Stimulated activated CD4-positive, alpha-beta T cell treated with anti-CD3 and anti-CD28 coated beads, Interleukin-4, amount 100 ng/mL, for 24 hours (primary cell): ENCODE measurements around the gene ZFP62.

Experiments used
- DNase-seq: peaks from one replicate; pipeline ENCODE4 v3.0.0-alpha.2; 2020

Gene ZFP62

GRCh38 chr5:180866985-180867384 is 5.9 kb upstream of the ZFP62 start:
- no peak for DNase-seq

DNA sequence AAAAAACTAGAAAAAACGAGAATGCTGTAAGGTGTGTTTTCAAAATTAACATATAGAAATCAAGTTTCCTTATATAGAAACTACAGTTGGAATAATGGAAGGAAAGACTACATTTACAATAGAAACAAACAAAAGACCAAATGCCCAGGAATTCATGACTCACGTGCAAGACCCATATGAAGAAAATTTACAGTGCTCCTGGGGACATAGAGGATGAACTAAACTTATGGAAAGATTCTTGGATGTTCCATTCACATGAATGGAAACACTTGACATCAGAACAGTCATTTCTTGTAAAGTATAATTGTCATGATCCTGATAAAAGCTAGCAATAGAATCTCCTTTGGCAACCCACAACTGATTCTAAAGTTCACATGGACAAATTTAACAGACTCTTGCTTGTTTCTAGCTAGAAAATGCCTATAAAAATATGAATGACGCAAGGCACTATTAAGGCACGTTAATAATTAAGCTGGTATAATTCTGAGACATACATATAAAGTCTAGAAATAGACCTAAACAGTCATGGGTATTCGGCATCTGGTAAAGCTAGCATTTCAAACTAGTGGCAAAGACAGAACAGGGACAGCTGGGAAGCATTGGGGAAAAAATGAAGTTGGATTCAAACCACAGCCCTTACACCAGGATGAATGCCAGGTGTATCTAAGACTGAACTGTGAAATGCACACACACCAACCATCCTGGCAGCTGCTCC is 5.1 kb upstream of the ZFP62 start:
- no peak for DNase-seq

DNA sequence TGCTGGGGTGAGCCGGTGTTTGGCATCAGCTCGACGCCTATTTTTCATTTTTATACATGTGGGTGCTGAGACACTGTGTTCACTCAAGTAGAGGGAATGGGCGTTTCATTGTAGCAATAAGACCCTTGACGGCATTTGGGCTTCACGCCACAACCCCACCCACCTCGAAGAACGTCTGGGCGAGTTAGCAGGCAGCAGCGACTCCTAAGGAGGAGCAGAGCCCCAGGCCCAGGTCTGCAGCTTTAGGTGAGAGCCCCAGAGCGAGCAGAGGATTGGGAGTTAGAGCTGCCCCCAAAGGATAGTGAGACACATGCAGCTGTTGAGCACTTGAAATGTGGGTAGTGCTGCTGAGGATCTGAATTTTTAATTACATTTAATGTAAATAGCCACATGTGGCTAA is 1.6 kb upstream of the ZFP62 start:
- DNase-seq: no peak

- DNase-seq: peak; percentile 55
These were observed 696 bp downstream of the ZFP62 start for GRCh38 chr5:180860273-180860886.

DNA sequence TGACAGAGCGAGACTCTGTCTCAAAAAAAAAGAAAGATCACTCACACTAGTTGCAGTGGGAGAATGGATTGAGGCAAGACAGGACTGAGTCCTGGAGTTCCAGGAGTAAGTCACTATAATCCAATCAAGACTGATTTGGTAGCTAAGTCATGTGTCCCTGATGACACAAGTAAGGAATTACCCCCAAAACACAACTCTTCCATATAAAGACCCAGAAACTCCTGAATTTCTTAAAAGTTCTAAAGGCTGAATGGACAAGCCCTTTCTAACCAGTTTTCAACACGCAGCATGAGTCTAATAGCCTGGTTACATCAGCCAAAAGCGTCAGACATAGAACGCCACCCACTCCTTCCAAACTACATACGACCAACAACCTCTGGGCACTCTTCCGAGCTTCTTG is 2.5 kb downstream of the ZFP62 start:
- DNase-seq: no peak

DNA sequence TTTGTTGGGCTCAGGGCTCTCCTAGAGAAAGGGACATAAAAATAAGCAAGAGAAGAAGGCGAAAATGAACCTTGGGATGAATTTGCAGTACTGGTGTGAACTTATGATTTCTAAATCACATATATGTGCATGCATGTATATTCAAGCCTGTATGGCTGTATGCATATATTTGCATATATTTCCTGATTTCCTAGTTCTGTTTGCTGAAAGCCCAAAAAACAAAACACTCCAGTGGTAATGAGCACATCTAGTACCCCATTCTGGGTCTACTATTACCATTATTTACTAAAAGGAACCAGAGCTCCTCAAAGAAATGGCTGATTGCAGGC is 7.3 kb downstream of the ZFP62 start:
- DNase-seq: no peak

GRCh38 chr5:180853121-180853847 is 7.8 kb downstream of the ZFP62 start:
- DNase-seq: no peak

DNA sequence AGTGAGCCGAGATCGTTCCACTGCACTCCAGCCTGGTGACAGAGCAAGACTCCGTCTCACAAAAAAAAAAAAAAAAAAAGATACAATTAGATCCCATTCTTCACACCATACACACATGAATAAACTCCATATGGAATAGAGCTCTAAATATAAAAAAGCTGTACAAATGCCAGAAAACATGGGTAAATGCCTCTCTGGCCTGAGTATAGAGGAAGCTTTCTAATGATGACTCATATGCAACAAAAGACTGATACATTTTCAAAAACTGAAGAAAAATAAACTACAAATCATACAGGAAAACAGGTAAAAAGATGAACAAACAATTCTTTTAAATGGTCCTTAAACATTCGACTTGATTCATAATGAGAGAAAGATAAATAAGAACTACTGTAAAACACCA is 8.6 kb downstream of the ZFP62 start:
- DNase-seq: no peak

DNA sequence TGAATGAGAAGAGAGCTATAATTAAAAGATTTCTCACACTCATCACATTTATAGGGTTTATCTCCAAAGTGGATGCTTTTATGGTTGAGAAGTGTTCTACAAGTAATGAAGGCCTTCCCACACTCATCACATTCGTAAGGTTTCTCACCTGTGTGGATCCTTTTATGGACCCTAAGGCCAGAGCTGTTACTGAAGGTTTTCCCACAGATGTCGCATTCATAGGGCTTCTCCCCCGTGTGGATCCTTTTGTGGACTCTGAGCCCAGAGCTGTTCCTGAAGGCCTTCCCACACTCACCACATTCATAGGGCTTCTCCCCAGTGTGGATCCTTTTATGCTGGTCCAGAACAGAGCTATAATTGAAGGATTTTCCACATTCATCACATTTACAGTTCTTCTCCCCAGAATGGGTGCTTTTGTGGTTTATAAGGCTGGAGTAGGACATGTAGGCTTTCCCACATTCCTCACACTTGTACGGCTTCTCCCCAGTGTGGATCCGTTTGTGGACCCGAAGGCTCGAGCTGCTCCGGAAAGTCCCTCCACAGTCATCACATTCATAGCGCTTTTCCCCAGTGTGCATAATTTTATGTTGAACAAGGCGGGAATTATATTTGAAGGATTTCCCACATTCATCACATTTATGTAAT is 10.5 kb downstream of the ZFP62 start:
- DNase-seq: no peak

DNA sequence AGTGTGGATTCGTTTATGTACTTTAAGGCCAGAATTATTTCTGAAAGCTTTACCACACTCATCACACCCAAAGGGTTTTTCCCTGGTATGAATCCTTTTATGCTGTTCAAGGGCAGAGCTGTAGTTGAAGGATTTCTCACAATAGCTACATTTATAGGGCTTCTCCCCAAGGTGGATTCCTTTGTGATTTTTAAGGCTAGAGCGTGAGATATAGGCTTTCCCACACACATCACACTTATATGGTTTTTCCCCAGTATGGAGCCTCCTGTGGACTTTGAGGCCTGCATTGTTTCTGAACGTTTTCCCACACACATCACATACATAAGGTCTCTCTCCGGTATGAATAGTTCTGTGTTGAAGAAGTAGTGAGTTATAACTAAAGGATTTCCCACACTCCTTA is 11.2 kb downstream of the ZFP62 start:
- DNase-seq: no peak

GRCh38 chr5:180848878-180849277 is 12.2 kb downstream of the ZFP62 start:
- DNase-seq: no peak

DNA sequence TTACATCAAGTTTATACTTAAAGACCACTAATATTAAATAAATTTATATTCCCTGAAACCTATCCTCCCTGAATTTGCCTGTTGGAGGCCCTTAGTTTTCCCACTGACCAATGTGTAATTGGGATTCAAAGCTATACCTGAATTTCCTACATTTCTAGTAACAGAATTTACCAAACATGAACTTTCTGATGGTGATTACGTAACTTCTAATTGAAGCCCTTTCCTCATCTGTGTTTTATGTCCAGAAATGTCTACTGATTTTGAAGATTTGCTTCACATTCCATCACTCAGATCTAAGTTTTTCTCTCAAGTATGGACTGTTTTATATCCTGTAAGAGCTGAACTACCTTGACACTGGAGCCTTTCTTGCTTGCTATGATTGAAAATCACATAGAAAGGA is 12.8 kb downstream of the ZFP62 start:
- DNase-seq: no peak

DNA sequence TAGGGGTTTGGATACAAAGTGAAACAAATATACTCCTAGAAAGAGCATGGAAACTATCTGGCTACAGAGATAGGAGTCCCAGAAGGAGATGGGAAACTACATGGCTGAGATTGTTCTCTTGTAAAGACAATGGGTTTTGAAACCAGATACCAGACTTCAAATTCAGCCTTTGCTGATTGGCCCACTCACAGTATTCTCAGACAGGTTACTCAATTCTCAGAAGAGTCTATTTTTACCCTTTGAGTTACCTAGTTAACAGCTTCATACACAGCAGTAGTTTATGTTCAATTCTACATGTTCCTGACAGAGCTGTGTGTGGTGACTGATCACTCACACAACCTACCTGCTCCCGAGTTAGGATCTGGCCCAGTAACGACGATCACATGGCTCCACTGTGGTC is 14.1 kb downstream of the ZFP62 start:
- no peak for DNase-seq

DNA sequence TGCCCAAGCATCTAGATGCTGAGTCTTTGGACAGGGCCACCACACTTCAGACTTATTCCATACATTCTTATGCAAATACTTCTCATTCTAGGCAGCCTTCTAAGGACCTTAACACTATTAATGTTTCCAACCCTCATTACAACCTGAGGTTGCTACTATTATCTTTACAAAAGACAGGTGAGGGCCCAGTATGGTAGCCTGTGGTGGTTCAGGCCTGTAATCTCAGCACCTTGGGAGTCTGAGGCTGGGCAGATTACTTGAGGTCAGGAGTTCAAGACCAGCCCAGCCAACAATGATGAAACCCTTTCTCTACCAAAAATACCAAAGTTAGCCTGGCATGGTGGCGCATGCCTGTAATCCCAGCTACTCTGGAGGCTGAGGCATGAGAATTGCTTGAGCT is 16.2 kb downstream of the ZFP62 start:
- DNase-seq: no peak

DNA sequence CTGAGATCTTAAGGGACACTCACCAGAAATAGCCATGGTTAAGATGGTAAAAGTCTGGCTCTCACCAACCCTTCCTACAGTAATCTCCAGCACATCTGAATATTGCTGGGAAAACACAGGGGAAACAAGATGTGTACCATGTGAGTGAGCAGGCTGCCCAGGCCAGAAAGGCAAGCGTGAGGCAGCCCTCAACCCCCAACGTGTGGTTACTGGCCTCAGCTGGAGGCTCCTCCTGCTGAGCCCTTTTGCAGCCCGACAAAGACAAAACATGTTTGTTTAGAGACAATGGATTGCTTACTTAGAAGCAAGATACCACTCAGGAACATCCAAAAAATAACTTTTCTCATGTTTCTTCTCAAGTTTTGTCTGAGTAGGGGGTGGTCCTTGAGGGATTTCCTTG is 16.6 kb downstream of the ZFP62 start:
- DNase-seq: no peak

DNA sequence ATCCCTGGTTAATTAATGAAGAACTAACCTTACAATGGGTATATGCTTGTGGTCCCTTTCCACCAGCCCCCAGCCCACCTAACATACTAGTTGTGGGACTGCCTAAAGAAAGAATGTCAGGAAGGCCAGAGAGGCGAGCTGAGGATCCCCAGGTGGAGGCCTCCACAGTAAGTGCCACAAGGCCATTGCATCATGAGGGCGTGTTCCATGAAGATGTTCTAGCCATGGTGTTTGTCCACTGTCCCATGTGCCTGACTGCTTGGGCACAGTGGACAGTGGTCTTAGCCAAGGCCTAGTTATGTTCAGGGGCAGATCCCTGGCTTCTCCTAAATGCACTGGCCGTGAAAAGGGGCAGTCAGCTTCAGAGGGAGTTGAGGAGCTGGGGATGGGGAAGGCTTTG is 21.1 kb downstream of the ZFP62 start:
- DNase-seq: no peak

GRCh38 chr5:180839227-180839626 is 21.8 kb downstream of the ZFP62 start:
- no peak for DNase-seq

- DNase-seq: no peak
These were observed 23.6 kb downstream of the ZFP62 start for GRCh38 chr5:180837478-180837877.

DNA sequence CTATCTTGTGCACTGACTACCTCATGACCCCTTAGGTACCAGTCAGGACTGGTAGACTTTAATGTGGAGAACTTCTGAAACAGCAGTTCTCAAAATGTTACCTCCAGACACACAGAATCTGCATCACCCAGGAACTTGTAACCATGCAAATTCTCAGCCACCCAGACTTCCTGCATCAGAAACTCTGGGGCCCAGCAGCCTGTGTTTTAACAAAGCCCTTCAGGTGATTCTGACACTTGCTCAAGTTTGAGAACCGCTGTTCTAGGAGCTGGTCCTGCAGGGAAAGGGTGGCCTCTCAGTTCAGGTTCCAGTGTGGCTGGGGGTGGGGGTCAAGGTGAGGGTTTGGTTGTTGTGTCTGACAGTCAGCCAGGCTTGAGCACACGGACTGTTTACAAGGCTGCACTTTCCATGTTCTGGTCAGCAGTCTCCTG is 28.4 kb downstream of the ZFP62 start:
- peak; percentile 49 for DNase-seq

DNA sequence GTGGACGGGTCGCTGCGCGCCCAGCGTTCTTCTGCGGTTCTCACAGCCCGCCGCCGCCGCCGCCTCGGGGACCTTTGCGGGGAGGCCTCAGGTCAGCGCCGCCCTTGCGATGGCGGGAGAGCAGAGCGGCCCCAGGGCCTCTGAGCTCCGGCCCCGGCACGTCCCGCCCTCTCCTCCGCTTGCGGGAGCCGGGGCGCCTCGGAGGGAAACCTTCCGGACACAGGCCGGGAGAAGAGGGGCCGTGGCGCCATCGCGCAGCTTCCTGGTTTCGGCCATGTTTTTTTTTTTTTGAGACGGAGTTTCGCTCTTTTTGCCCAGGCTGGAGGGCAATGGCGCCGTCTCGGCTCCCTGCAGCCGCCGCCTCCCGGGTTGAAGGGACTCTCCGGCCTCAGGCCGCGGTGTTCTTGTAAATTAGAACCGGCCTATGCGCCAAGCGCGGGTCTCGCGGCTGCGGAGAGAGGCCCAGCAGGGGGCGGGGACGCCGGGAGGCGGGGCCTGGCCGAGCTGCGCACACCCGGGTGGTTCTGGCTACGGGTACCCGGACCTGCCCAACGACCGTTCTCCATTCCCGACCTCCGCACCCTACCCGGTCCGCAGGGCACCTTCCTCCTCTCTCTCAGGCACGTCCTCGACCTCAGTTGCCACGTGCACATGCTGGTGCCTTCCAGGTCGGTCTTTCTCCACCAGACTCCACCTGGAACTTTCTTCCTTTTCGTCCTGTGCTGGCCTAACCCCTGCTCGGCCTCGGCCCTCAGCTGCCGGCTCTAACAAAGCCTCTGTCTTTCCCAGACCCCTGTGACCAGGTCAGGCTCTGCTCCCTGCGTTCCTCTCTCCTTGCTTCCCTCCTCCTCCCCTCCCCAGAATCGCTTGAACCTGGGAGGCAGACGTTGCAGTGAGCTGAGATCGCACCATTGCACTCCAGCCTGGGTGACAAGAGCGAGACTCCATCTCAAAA is 29.7 kb downstream of the ZFP62 start:
- DNase-seq: peak; percentile 80

GRCh38 chr5:180830253-180831138 is 30.6 kb downstream of the ZFP62 start:
- DNase-seq: peak; percentile 72

- DNase-seq: no peak
These were observed 31.4 kb downstream of the ZFP62 start for GRCh38 chr5:180829726-180830125.
